ENCODE data around the gene ARID3A. TPM values are rescaled to one million over a fixed set of nuclear protein-coding genes. Genes with fewer than 3 reads are reported as not detected.

ARID3A gene
- total and polyA plus RNA-seq, 2 of the 13 experiments (the other 11 are each of a cell fraction or from before 2014, with no cell fraction given) = 71.3 to 77.9 TPM

DNA sequence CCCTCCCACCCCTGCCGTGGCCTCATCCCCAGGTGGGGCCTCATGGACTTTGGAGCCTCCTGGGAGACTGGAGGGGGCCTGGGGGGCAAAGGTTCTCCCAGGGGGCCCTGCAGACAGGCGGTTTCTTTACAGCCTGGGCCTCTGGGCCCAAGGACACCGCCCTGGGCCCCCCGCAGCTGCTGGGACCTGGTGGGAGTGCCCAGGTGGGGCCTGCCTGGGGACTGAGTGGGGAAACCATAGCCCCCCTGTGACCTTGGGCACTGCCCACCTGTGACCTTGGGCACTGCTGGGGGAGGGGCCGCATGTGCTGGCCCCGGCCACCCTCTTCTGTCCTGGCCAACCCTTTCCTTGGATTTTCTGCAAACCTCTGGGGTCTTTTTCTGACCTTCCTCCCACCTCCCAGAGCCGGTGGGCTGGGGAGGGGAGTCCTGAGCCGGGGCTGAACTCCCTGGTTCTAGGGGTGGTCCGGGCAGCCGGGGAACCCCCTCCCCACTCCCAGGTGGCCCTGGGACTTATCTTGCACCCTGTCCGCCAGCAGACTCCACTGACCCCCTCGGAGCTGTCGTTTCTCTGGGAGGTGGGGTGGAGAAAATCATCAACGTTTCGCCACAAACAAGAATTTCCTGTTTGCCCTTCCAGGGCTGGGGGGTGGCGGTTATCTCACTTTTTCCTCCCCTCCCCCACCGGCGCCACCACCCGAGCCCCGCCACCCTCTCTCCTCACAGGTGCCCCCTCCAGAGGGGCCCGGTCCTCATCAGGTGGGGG, 27.0 kb downstream of the ARID3A start (continued):
- TF ChIP-seq, protein P1, sequence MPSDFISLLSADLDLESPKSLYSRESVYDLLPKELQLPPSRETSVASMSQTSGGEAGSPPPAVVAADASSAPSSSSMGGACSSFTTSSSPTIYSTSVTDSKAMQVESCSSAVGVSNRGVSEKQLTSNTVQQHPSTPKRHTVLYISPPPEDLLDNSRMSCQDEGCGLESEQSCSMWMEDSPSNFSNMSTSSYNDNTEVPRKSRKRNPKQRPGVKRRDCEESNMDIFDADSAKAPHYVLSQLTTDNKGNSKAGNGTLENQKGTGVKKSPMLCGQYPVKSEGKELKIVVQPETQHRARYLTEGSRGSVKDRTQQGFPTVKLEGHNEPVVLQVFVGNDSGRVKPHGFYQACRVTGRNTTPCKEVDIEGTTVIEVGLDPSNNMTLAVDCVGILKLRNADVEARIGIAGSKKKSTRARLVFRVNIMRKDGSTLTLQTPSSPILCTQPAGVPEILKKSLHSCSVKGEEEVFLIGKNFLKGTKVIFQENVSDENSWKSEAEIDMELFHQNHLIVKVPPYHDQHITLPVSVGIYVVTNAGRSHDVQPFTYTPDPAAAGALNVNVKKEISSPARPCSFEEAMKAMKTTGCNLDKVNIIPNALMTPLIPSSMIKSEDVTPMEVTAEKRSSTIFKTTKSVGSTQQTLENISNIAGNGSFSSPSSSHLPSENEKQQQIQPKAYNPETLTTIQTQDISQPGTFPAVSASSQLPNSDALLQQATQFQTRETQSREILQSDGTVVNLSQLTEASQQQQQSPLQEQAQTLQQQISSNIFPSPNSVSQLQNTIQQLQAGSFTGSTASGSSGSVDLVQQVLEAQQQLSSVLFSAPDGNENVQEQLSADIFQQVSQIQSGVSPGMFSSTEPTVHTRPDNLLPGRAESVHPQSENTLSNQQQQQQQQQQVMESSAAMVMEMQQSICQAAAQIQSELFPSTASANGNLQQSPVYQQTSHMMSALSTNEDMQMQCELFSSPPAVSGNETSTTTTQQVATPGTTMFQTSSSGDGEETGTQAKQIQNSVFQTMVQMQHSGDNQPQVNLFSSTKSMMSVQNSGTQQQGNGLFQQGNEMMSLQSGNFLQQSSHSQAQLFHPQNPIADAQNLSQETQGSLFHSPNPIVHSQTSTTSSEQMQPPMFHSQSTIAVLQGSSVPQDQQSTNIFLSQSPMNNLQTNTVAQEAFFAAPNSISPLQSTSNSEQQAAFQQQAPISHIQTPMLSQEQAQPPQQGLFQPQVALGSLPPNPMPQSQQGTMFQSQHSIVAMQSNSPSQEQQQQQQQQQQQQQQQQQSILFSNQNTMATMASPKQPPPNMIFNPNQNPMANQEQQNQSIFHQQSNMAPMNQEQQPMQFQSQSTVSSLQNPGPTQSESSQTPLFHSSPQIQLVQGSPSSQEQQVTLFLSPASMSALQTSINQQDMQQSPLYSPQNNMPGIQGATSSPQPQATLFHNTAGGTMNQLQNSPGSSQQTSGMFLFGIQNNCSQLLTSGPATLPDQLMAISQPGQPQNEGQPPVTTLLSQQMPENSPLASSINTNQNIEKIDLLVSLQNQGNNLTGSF (CRISPR knock-in tag; IDR thresholded peaks at IDR 0.05) = no peak
- TF ChIP-seq ZFP41 (CRISPR knock-in tag; IDR thresholded peaks at IDR 0.05; ENCODE audit: borderline replicate concordance) (peak; percentile 87; the same call in 1 of the 2 replicates), MBNL3 (CRISPR knock-in tag; conservative IDR thresholded peaks at IDR 0.05) (no peak), AGO2 (optimal IDR thresholded peaks at IDR 0.05; ENCODE audit: low read depth, low read length) (peak; percentile 97), NR2F2 (IDR thresholded peaks at IDR 0.05; ENCODE audit: borderline replicate concordance, low read depth) (peak; percentile 89), AHR (CRISPR knock-in tag; IDR thresholded peaks at IDR 0.05) (0 out of 2 replicates have a peak, but pooled peaks have one; percentile 78), ZNF607 (CRISPR knock-in tag; IDR thresholded peaks at IDR 0.05; ENCODE audit: borderline replicate concordance) (no peak), GATAD2A (CRISPR knock-in tag; IDR thresholded peaks at IDR 0.05) (peak; percentile 98), ZNF678 (CRISPR knock-in tag; IDR thresholded peaks at IDR 0.05) (no peak; the same call in 1 of the 2 replicates), ZNF430 (CRISPR knock-in tag; IDR thresholded peaks at IDR 0.05) (peak; percentile 87), KLF6 (CRISPR knock-in tag; IDR thresholded peaks at IDR 0.05) (peak; percentile 87)
- TF ChIP-seq, protein P2, sequence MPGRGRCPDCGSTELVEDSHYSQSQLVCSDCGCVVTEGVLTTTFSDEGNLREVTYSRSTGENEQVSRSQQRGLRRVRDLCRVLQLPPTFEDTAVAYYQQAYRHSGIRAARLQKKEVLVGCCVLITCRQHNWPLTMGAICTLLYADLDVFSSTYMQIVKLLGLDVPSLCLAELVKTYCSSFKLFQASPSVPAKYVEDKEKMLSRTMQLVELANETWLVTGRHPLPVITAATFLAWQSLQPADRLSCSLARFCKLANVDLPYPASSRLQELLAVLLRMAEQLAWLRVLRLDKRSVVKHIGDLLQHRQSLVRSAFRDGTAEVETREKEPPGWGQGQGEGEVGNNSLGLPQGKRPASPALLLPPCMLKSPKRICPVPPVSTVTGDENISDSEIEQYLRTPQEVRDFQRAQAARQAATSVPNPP (CRISPR knock-in tag; IDR thresholded peaks at IDR 0.05) = no peak
- TF ChIP-seq, protein P3, sequence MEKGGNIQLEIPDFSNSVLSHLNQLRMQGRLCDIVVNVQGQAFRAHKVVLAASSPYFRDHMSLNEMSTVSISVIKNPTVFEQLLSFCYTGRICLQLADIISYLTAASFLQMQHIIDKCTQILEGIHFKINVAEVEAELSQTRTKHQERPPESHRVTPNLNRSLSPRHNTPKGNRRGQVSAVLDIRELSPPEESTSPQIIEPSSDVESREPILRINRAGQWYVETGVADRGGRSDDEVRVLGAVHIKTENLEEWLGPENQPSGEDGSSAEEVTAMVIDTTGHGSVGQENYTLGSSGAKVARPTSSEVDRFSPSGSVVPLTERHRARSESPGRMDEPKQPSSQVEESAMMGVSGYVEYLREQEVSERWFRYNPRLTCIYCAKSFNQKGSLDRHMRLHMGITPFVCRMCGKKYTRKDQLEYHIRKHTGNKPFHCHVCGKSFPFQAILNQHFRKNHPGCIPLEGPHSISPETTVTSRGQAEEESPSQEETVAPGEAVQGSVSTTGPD (CRISPR knock-in tag; IDR thresholded peaks at IDR 0.05) = peak; percentile 80
- TF ChIP-seq, protein P4, sequence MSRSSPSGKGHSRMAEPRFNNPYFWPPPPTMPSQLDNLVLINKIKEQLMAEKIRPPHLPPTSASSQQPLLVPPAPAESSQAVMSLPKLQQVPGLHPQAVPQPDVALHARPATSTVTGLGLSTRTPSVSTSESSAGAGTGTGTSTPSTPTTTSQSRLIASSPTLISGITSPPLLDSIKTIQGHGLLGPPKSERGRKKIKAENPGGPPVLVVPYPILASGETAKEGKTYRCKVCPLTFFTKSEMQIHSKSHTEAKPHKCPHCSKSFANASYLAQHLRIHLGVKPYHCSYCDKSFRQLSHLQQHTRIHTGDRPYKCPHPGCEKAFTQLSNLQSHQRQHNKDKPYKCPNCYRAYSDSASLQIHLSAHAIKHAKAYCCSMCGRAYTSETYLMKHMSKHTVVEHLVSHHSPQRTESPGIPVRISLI (CRISPR knock-in tag; IDR thresholded peaks at IDR 0.05; ENCODE audit: borderline replicate concordance) = peak; percentile 35; the same call in 1 of the 2 replicates
- TF ChIP-seq, protein P5, sequence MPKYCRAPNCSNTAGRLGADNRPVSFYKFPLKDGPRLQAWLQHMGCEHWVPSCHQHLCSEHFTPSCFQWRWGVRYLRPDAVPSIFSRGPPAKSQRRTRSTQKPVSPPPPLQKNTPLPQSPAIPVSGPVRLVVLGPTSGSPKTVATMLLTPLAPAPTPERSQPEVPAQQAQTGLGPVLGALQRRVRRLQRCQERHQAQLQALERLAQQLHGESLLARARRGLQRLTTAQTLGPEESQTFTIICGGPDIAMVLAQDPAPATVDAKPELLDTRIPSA (CRISPR knock-in tag; IDR thresholded peaks at IDR 0.05; ENCODE audit: borderline replicate concordance) = no peak
- TF ChIP-seq, protein P6, sequence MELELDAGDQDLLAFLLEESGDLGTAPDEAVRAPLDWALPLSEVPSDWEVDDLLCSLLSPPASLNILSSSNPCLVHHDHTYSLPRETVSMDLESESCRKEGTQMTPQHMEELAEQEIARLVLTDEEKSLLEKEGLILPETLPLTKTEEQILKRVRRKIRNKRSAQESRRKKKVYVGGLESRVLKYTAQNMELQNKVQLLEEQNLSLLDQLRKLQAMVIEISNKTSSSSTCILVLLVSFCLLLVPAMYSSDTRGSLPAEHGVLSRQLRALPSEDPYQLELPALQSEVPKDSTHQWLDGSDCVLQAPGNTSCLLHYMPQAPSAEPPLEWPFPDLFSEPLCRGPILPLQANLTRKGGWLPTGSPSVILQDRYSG (CRISPR knock-in tag; IDR thresholded peaks at IDR 0.05) = no peak
- TF ChIP-seq, protein P7, sequence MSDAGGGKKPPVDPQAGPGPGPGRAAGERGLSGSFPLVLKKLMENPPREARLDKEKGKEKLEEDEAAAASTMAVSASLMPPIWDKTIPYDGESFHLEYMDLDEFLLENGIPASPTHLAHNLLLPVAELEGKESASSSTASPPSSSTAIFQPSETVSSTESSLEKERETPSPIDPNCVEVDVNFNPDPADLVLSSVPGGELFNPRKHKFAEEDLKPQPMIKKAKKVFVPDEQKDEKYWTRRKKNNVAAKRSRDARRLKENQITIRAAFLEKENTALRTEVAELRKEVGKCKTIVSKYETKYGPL (CRISPR knock-in tag; IDR thresholded peaks at IDR 0.05) = no peak

All from HepG2 (cell line).